ENCODE measurements around the gene CST6. TPM values are rescaled to one million over a fixed set of nuclear protein-coding genes. Genes with fewer than 3 reads are reported as not detected.

The CST6 gene
- total RNA-seq, 1 donor from 2014 or later = not detected

- H3K4me3 Mint-ChIP-seq = peak overlapping the region; percentile 64
- H3K36me3 Mint-ChIP-seq (ENCODE audit: low read depth) = peaks cover 5% of the 10 kb centered on the region
- no peak overlapping the region for H3K27ac Mint-ChIP-seq (ENCODE audit: unreplicated experiment)
- H3K9me3 Mint-ChIP-seq = no peaks in the 10 kb centered on the region
- no peaks in the 10 kb centered on the region for H3K27me3 Mint-ChIP-seq (ENCODE audit: low read depth)
- peaks cover 44% of the 10 kb centered on the region for H3K4me1 Mint-ChIP-seq
- no peak for TF ChIP-seq CTCF (conservative IDR thresholded peaks at IDR 0.05)
- no peak for DNase-seq (ENCODE audit: low read depth, low spot score)
Observed at GRCh38 chr11:66047541-66048365, 35.9 kb downstream of the CST6 start.

GRCh38 chr11:66048547-66049323 is 36.9 kb downstream of the CST6 start, which contains the start of gene GAL3ST3:
GAL3ST3 (minus strand) TSS chr11:66049161; CDS start chr11:66045415, 3,746 bp downstream.
- H3K36me3 Mint-ChIP-seq (ENCODE audit: low read depth) = peaks cover 7% of the 10 kb centered on the region
- no peak for DNase-seq (ENCODE audit: low read depth, low spot score)
- peak within 1 kb of the TSS; percentile 57 for H3K27ac Mint-ChIP-seq (ENCODE audit: unreplicated experiment)
- peaks cover 50% of the 10 kb centered on the region for H3K4me1 Mint-ChIP-seq
- no peaks in the 10 kb centered on the region for H3K27me3 Mint-ChIP-seq (ENCODE audit: low read depth)
- no peak for TF ChIP-seq CTCF (conservative IDR thresholded peaks at IDR 0.05)
- H3K9me3 Mint-ChIP-seq = no peaks in the 10 kb centered on the region
- peak within 1 kb of the TSS; percentile 86 for H3K4me3 Mint-ChIP-seq

- peak overlapping the region; percentile 100 for H3K4me3 Mint-ChIP-seq
- TF ChIP-seq CTCF (conservative IDR thresholded peaks at IDR 0.05) = no peak
- H3K27me3 Mint-ChIP-seq (ENCODE audit: low read depth) = no peaks in the 10 kb centered on the region
- H3K4me1 Mint-ChIP-seq = peaks cover 44% of the 10 kb centered on the region
- H3K9me3 Mint-ChIP-seq = no peaks in the 10 kb centered on the region
- H3K27ac Mint-ChIP-seq (ENCODE audit: unreplicated experiment) = peak overlapping the region; percentile 59
- H3K36me3 Mint-ChIP-seq (ENCODE audit: low read depth) = peaks cover 13% of the 10 kb centered on the region
- no peak for DNase-seq (ENCODE audit: low read depth, low spot score)
Observed at GRCh38 chr11:66050581-66051231, 38.9 kb downstream of the CST6 start.

GRCh38 chr11:66051371-66051765 is 39.6 kb downstream of the CST6 start:
- no peaks in the 10 kb centered on the region for H3K27me3 Mint-ChIP-seq (ENCODE audit: low read depth)
- TF ChIP-seq CTCF (conservative IDR thresholded peaks at IDR 0.05) = no peak
- no peak for DNase-seq (ENCODE audit: low read depth, low spot score)

More at GRCh38 chr11:66051371-66051765, 39.6 kb downstream of the CST6 start:
- Mint-ChIP-seq H3K9me3 (no peaks in the 10 kb centered on the region), H3K4me1 (peaks cover 44% of the 10 kb centered on the region), H3K36me3 (ENCODE audit: low read depth) (peaks cover 13% of the 10 kb centered on the region), H3K27ac (ENCODE audit: unreplicated experiment) (peak overlapping the region; percentile 59), H3K4me3 (peak overlapping the region; percentile 100)
